Neural cell (in vitro differentiated cells): ENCODE measurements around the gene STK24. TPM values are rescaled to one million over a fixed set of nuclear protein-coding genes. Genes with fewer than 3 reads are reported as not detected.

Experiments used
- H2AFZ ChIP-seq: fragments of 200-600, 300-800 bp; sonication (generic), shearing (Covaris generic); 2 replicates; pipeline ENCODE4 v1.6.0; 2014; ENCODE audit warnings: low read depth, mild to moderate bottlenecking, antibody characterized with exemption, low read length, moderate library complexity
- H3F3A ChIP-seq: fragments of 200-600 bp; shearing (Covaris generic); 2 replicates; pipeline ENCODE4 v1.6.1; 2016; ENCODE audit warnings: mild to moderate bottlenecking, moderate library complexity, mixed read lengths, antibody characterized with exemption, low read length; ENCODE audit not compliant: insufficient read depth, poor library complexity, severe bottlenecking
- H3K27ac ChIP-seq: fragments of 200-600, 300-800 bp; sonication (generic), shearing (Covaris generic); 2 replicates; pipeline ENCODE4 v1.5.1; 2014; ENCODE audit warnings: mild to moderate bottlenecking, low read length, moderate library complexity
- H3K27me3 ChIP-seq: fragments of 300-800, 200-600 bp; sonication (generic), shearing (Covaris generic); 2 replicates; pipeline ENCODE4 v1.6.0; 2014; ENCODE audit warnings: mild to moderate bottlenecking, low read depth, low read length, moderate library complexity; ENCODE audit not compliant: insufficient read depth
- H3K36me3 ChIP-seq: fragments of 300-800, 200-600 bp; sonication (generic), shearing (Covaris generic); 2 replicates; pipeline ENCODE4 v1.5.1; 2014; ENCODE audit warnings: mild to moderate bottlenecking, antibody characterized with exemption, low read length, moderate library complexity; ENCODE audit not compliant: insufficient read depth
- H3K4me2 ChIP-seq: fragments of 300-800, 200-600 bp; sonication (generic), shearing (Covaris generic); 2 replicates; pipeline ENCODE4 v1.6.0; 2014; ENCODE audit warnings: mild to moderate bottlenecking, low read length
- H3K4me3 ChIP-seq: fragments of 300-800, 200-600 bp; sonication (generic), shearing (Covaris generic); 2 replicates; pipeline ENCODE4 v1.5.1; 2014; ENCODE audit warnings: mild to moderate bottlenecking, low read length, moderate library complexity
- H3K79me2 ChIP-seq: fragments of 200-600 bp; shearing (Covaris generic); replicated peaks from 2 replicates; pipeline ENCODE4 v1.6.0; 2014; ENCODE audit warnings: mild to moderate bottlenecking, low read length, moderate library complexity; ENCODE audit not compliant: insufficient read depth
- H3K9ac ChIP-seq: fragments of 300-800, 200-600 bp; sonication (generic), shearing (Covaris generic); 2 replicates; pipeline ENCODE4 v1.6.1; 2016; ENCODE audit warnings: mild to moderate bottlenecking, low read length, mixed read lengths
- H3K9me2 ChIP-seq: fragments of 200-600 bp; shearing (Covaris generic); 2 replicates; pipeline ENCODE4 v1.6.1; 2016; ENCODE audit warnings: mild to moderate bottlenecking, low read length, mixed read lengths; ENCODE audit not compliant: insufficient read depth
- H3K9me3 ChIP-seq: fragments of 200-600, 300-800 bp; sonication (generic), shearing (Covaris generic); 2 replicates; pipeline ENCODE4 v1.6.1; 2016; ENCODE audit warnings: mild to moderate bottlenecking, mixed run types, low read length, moderate library complexity, mixed read lengths
- H4K20me1 ChIP-seq: fragments of 200-600 bp; shearing (Covaris generic); 2 replicates; pipeline ENCODE4 v1.6.1; 2016; ENCODE audit warnings: mild to moderate bottlenecking, mixed run types; ENCODE audit not compliant: insufficient read depth
- EP300 ChIP-seq: fragments of 450-650 bp; conservative IDR thresholded peaks from 2 replicates; pipeline ENCODE4 v1.6.1; 2014; ENCODE audit warnings: antibody characterized with exemption, mild to moderate bottlenecking, moderate library complexity; ENCODE audit not compliant: poor library complexity, severe bottlenecking
- EZH2 ChIP-seq: fragments of 200-600, 300-800 bp; shearing (Covaris generic), sonication (generic); IDR thresholded peaks from 2 replicates; pipeline ENCODE4 v1.6.1; 2014; ENCODE audit warnings: antibody characterized with exemption, low read length, borderline replicate concordance, mild to moderate bottlenecking; ENCODE audit not compliant: insufficient read depth, poor library complexity, severe bottlenecking
- MXI1 ChIP-seq: fragments of 450-650 bp; conservative IDR thresholded peaks from 2 replicates; pipeline ENCODE4 v1.6.1; 2014; ENCODE audit warnings: antibody characterized with exemption, mild to moderate bottlenecking; ENCODE audit not compliant: poor library complexity, severe bottlenecking
- POLR2AphosphoS5 ChIP-seq: IDR thresholded peaks from 2 replicates; pipeline ENCODE4 v1.6.1; 2012
- RAD21 ChIP-seq: fragments of 450-650 bp; conservative IDR thresholded peaks from 2 replicates; pipeline ENCODE4 v1.6.1; 2014; ENCODE audit warnings: antibody characterized with exemption, mild to moderate bottlenecking, moderate library complexity
- SMC3 ChIP-seq: fragments of 450-650 bp; conservative IDR thresholded peaks from 2 replicates; pipeline ENCODE4 v1.6.1; 2014; ENCODE audit warnings: antibody characterized with exemption, mild to moderate bottlenecking, moderate library complexity; ENCODE audit not compliant: poor library complexity
- TAF1 ChIP-seq: IDR thresholded peaks from 2 replicates; pipeline ENCODE4 v1.6.1; 2012; ENCODE audit warnings: low read depth
- polyA plus RNA-seq: library from polyadenylated mRNA; depleted of rRNA; stranded (reverse); fragments of >200 nt; gene quantifications from 2 replicates; pipeline ENCODE4 v1.2.3, GENCODE V29; 2014
- TF ChIP-seq, protein P1 (sequence below): IDR thresholded peaks from 2 replicates; pipeline ENCODE4 v1.6.1; 2012; ENCODE audit warnings: borderline replicate concordance
- TF ChIP-seq, protein P2 (sequence below): fragments of 450-650 bp; IDR thresholded peaks from 2 replicates; pipeline ENCODE4 v1.5.1; 2014; ENCODE audit warnings: antibody characterized with exemption, mild to moderate bottlenecking, moderate library complexity; ENCODE audit not compliant: poor library complexity, severe bottlenecking

Gene STK24
- polyA plus RNA-seq, 1 donor from 2014 or later, result 66.0 TPM

DNA sequence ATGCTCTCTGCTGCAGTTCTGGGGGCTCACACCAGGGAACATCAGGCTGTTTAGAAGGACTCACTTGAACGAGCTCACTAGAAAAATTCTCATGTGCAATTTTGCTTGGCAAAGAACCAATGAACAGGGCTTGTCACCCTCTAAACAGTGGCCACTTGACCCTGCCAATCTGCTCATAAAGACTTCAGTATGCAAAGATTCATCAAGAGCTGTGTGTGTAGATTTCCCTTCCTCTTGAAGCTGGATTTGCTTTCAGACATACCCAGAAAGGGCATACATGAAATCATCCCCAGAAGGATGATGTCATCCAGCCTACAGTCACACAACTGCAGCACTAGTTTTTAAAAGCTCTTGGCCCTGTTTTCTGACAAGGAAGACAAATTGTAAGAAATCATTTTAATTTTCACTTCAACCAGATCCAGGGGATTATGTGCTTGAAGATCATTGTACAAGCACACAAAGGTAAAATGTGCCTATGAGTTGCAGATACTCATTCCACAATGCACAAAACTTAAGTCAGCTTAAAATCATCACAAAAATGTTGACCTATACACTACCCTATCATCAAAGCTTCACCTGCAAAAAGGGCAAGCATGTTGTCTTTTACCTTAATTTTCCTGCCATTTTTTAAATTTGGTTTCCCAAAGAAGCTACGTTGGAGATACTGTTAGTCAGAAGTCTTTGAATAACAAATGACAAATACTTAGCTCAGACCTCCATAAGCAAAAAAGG, 5.2 kb upstream of the STK24 start:
- no peaks in the 10 kb centered on the region for H4K20me1 ChIP-seq
- no peak overlapping the region for H2AFZ ChIP-seq
- no peaks in the 10 kb centered on the region for H3K36me3 ChIP-seq
- H3F3A ChIP-seq, result no peaks in the 10 kb centered on the region
- H3K9ac ChIP-seq, result peak overlapping the region; percentile 4
- H3K4me3 ChIP-seq, result no peak overlapping the region
- no peaks in the 10 kb centered on the region for H3K9me2 ChIP-seq
- TF ChIP-seq TAF1 (no peak), EZH2 (no peak), SMC3 (no peak), MXI1 (no peak), POLR2AphosphoS5 (no peak), RAD21 (no peak), EP300 (no peak)
- TF ChIP-seq, protein P1, sequence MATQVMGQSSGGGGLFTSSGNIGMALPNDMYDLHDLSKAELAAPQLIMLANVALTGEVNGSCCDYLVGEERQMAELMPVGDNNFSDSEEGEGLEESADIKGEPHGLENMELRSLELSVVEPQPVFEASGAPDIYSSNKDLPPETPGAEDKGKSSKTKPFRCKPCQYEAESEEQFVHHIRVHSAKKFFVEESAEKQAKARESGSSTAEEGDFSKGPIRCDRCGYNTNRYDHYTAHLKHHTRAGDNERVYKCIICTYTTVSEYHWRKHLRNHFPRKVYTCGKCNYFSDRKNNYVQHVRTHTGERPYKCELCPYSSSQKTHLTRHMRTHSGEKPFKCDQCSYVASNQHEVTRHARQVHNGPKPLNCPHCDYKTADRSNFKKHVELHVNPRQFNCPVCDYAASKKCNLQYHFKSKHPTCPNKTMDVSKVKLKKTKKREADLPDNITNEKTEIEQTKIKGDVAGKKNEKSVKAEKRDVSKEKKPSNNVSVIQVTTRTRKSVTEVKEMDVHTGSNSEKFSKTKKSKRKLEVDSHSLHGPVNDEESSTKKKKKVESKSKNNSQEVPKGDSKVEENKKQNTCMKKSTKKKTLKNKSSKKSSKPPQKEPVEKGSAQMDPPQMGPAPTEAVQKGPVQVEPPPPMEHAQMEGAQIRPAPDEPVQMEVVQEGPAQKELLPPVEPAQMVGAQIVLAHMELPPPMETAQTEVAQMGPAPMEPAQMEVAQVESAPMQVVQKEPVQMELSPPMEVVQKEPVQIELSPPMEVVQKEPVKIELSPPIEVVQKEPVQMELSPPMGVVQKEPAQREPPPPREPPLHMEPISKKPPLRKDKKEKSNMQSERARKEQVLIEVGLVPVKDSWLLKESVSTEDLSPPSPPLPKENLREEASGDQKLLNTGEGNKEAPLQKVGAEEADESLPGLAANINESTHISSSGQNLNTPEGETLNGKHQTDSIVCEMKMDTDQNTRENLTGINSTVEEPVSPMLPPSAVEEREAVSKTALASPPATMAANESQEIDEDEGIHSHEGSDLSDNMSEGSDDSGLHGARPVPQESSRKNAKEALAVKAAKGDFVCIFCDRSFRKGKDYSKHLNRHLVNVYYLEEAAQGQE, result no peak
- TF ChIP-seq, protein P2, sequence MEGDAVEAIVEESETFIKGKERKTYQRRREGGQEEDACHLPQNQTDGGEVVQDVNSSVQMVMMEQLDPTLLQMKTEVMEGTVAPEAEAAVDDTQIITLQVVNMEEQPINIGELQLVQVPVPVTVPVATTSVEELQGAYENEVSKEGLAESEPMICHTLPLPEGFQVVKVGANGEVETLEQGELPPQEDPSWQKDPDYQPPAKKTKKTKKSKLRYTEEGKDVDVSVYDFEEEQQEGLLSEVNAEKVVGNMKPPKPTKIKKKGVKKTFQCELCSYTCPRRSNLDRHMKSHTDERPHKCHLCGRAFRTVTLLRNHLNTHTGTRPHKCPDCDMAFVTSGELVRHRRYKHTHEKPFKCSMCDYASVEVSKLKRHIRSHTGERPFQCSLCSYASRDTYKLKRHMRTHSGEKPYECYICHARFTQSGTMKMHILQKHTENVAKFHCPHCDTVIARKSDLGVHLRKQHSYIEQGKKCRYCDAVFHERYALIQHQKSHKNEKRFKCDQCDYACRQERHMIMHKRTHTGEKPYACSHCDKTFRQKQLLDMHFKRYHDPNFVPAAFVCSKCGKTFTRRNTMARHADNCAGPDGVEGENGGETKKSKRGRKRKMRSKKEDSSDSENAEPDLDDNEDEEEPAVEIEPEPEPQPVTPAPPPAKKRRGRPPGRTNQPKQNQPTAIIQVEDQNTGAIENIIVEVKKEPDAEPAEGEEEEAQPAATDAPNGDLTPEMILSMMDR, result no peak
- H3K27me3 ChIP-seq, result no peaks in the 10 kb centered on the region
- no peak overlapping the region for H3K4me2 ChIP-seq
- H3K27ac ChIP-seq, result no peak overlapping the region
- no peaks in the 10 kb centered on the region for H3K9me3 ChIP-seq
- H3K79me2 ChIP-seq, result no peaks in the 10 kb centered on the region

DNA sequence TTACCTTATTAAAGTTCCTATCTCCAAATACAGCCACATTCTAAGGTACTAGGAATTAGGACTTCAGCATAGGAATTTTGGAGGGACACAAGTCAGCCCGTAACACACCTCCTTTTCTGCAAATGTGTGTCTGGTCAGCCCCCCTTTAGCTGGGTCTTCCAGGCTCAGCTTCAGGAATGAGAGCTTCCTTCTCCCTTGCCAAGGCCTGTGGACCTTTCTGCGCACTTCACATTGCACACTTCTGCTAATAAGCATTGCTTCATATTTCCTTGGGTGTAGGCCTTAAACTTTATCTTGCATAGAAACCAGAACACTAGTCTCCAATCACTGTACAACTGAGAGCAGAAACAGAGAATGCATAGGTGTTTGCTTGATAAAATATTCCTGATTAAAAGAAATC, 4.5 kb upstream of the STK24 start:
- Histone ChIP-seq H3K36me3 (no peaks in the 10 kb centered on the region), H3K79me2 (no peaks in the 10 kb centered on the region), H4K20me1 (no peaks in the 10 kb centered on the region), H3K4me2 (no peak overlapping the region), H3K4me3 (no peak overlapping the region), H3K27me3 (no peaks in the 10 kb centered on the region), H3K27ac (no peak overlapping the region), H3F3A (no peaks in the 10 kb centered on the region), H3K9me3 (no peaks in the 10 kb centered on the region), H3K9me2 (no peaks in the 10 kb centered on the region), H3K9ac (no peak overlapping the region), H2AFZ (no peak overlapping the region)
- TF ChIP-seq EZH2, result no peak
